AG09309 (cell line): ENCODE results near the gene SRGAP2B.
"Not testable (repeated sequence)": the region's sequence is repeated elsewhere in the genome, so short reads cannot be mapped to it uniquely, and the experiment has no call there.

Experiments
- DNase-seq: peaks from one replicate; pipeline ENCODE4 v3.0.0-alpha.2; 2010; ENCODE audit warnings: low read depth
- H3K4me3 ChIP-seq: 2 replicates; pipeline ENCODE4 v1.5.1; 2011; ENCODE audit warnings: mild to moderate bottlenecking, low read depth, low read length, moderate library complexity; ENCODE audit not compliant: control insufficient read depth

SRGAP2B gene

GRCh38 chr1:145101725-145102124, 6.6 kb upstream of the SRGAP2B start:
- not testable (repeated sequence) for DNase-seq, H3K4me3 ChIP-seq

- H3K4me3 ChIP-seq = peak overlapping the region; percentile 41
- not testable (repeated sequence) for DNase-seq
Measured at GRCh38 chr1:145094655-145095211, 395 bp downstream of the SRGAP2B start.

- not testable (repeated sequence) for DNase-seq
- H3K4me3 ChIP-seq = peak overlapping the region; percentile 37
Measured at GRCh38 chr1:145093517-145094149, 1.5 kb downstream of the SRGAP2B start.

GRCh38 chr1:145082483-145083255, 12.5 kb downstream of the SRGAP2B start:
- DNase-seq, H3K4me3 ChIP-seq: not testable (repeated sequence)

- not testable (repeated sequence) for DNase-seq
Measured at GRCh38 chr1:145080193-145080592, 14.9 kb downstream of the SRGAP2B start.

GRCh38 chr1:145079737-145080136, 15.4 kb downstream of the SRGAP2B start:
- DNase-seq = not testable (repeated sequence)

More at GRCh38 chr1:145080193-145080592, 14.9 kb downstream of the SRGAP2B start:
- not testable (repeated sequence) for H3K4me3 ChIP-seq

GRCh38 chr1:145078787-145079370, 16.2 kb downstream of the SRGAP2B start:
- not testable (repeated sequence) for H3K4me3 ChIP-seq, DNase-seq

More at GRCh38 chr1:145079737-145080136, 15.4 kb downstream of the SRGAP2B start:
- H3K4me3 ChIP-seq = not testable (repeated sequence)

GRCh38 chr1:145077872-145078786, 17.0 kb downstream of the SRGAP2B start:
- DNase-seq, H3K4me3 ChIP-seq: not testable (repeated sequence)

- DNase-seq, H3K4me3 ChIP-seq: not testable (repeated sequence)
Measured at GRCh38 chr1:145076877-145077276, 18.3 kb downstream of the SRGAP2B start.

- DNase-seq, H3K4me3 ChIP-seq: not testable (repeated sequence)
Measured at GRCh38 chr1:145074021-145074559, 21.0 kb downstream of the SRGAP2B start.

GRCh38 chr1:145071569-145071968, 23.6 kb downstream of the SRGAP2B start:
- not testable (repeated sequence) for H3K4me3 ChIP-seq, DNase-seq

- not testable (repeated sequence) for DNase-seq, H3K4me3 ChIP-seq
Measured at GRCh38 chr1:145066486-145066885, 28.6 kb downstream of the SRGAP2B start.

- H3K4me3 ChIP-seq, DNase-seq: not testable (repeated sequence)
Measured at GRCh38 chr1:145065194-145065826, 29.8 kb downstream of the SRGAP2B start.

- not testable (repeated sequence) for DNase-seq, H3K4me3 ChIP-seq
Measured at GRCh38 chr1:145063941-145064648, 31.0 kb downstream of the SRGAP2B start.

- not testable (repeated sequence) for DNase-seq, H3K4me3 ChIP-seq
Measured at GRCh38 chr1:145063285-145063684, 31.8 kb downstream of the SRGAP2B start.

GRCh38 chr1:145058184-145058583, 36.9 kb downstream of the SRGAP2B start:
- not testable (repeated sequence) for H3K4me3 ChIP-seq, DNase-seq
